ENCODE results near the gene ZFYVE19.

The ZFYVE19 gene

GRCh38 chr15:40852529-40852928 is 45.6 kb downstream of the ZFYVE19 start:
- Histone ChIP-seq H3K4me1 (ENCODE audit: control extremely low read depth in 1 of 4, control insufficient read depth in 4 of 4, insufficient read depth in 4 of 4, low read length in 3 of 4) (peaks cover 0 to 8% (median 7%) of the 10 kb centered on the region in 4 experiments), H3K36me3 (ENCODE audit: control insufficient read depth in 4 of 4, insufficient read depth in 4 of 4, low read length in 3 of 4) (peaks cover 6 to 48% (median 19%) of the 10 kb centered on the region in 4 experiments), H3K27me3 (replicated peaks in 2 of 5; ENCODE audit: control insufficient read depth in 4 of 5, insufficient read depth in 5 of 5, low read length in 4 of 5) (no peaks in the 10 kb centered on the region), H3K9me3 (ENCODE audit: control extremely low read depth in 1 of 5, control insufficient read depth in 4 of 5, insufficient read depth in 2 of 5, low read depth in 1 of 5, low read length in 4 of 5) (no peaks in the 10 kb centered on the region), H3K4me3 (ENCODE audit: control insufficient read depth in 1 of 7, extremely low read depth in 1 of 7, insufficient read depth in 4 of 7, low read depth in 2 of 7, low read length in 6 of 7) (no peak overlapping the region), H3K27ac (ENCODE audit: insufficient read depth in 1 of 2, low read depth in 1 of 2, low read length in 2 of 2, poor library complexity in 1 of 2, severe bottlenecking in 2 of 2) (no peak overlapping the region)
- CTCF ChIA-PET: interaction anchor here (1.2 kb wide), 3 partner anchors 8 to 41 kb away, joined by 3 to 4 read pairs (median 3); partner anchors contain the start of genes SPINT1 and VPS18
- POLR2A ChIA-PET: no interaction called here
- no peak for DNase-seq
- WGBS (ENCODE audit: insufficient coverage): 90% methylated on average over 3 of the region's 5 CpGs

- Histone ChIP-seq H3K27me3 (replicated peaks in 2 of 5; ENCODE audit: control insufficient read depth in 4 of 5, insufficient read depth in 5 of 5, low read length in 4 of 5) (no peaks in the 10 kb centered on the region), H3K27ac (ENCODE audit: insufficient read depth in 1 of 2, low read depth in 1 of 2, low read length in 2 of 2, poor library complexity in 1 of 2, severe bottlenecking in 2 of 2) (no peak overlapping the region), H3K4me1 (ENCODE audit: control extremely low read depth in 1 of 4, control insufficient read depth in 4 of 4, insufficient read depth in 4 of 4, low read length in 3 of 4) (peaks cover 0 to 3% (median 0%) of the 10 kb centered on the region in 4 experiments), H3K4me3 (ENCODE audit: control insufficient read depth in 1 of 7, extremely low read depth in 1 of 7, insufficient read depth in 4 of 7, low read depth in 2 of 7, low read length in 6 of 7) (no peak overlapping the region), H3K9me3 (ENCODE audit: control extremely low read depth in 1 of 5, control insufficient read depth in 4 of 5, insufficient read depth in 2 of 5, low read depth in 1 of 5, low read length in 4 of 5) (no peaks in the 10 kb centered on the region), H3K36me3 (ENCODE audit: control insufficient read depth in 4 of 4, insufficient read depth in 4 of 4, low read length in 3 of 4) (peaks cover 6 to 48% (median 19%) of the 10 kb centered on the region in 4 experiments)
- DNase-seq: no peak
- WGBS (ENCODE audit: insufficient coverage): 92% methylated on average over 12 of the region's 16 CpGs
- CTCF ChIA-PET: interaction anchor here (12.1 kb wide), 1 partner anchor 47 kb away, joined by 231 read pairs; the partner anchor contains the start of gene VPS18
- POLR2A ChIA-PET: no interaction called here
These were observed 46.5 kb downstream of the ZFYVE19 start for GRCh38 chr15:40853241-40853890.

GRCh38 chr15:40854161-40854560 is 47.3 kb downstream of the ZFYVE19 start:
- Histone ChIP-seq H3K4me3 (ENCODE audit: control insufficient read depth in 1 of 7, extremely low read depth in 1 of 7, insufficient read depth in 4 of 7, low read depth in 2 of 7, low read length in 6 of 7) (no peak overlapping the region), H3K36me3 (ENCODE audit: control insufficient read depth in 4 of 4, insufficient read depth in 4 of 4, low read length in 3 of 4) (peaks cover 6 to 48% (median 18%) of the 10 kb centered on the region in 4 experiments), H3K27me3 (replicated peaks in 2 of 5; ENCODE audit: control insufficient read depth in 4 of 5, insufficient read depth in 5 of 5, low read length in 4 of 5) (no peaks in the 10 kb centered on the region), H3K9me3 (ENCODE audit: control extremely low read depth in 1 of 5, control insufficient read depth in 4 of 5, insufficient read depth in 2 of 5, low read depth in 1 of 5, low read length in 4 of 5) (no peaks in the 10 kb centered on the region), H3K4me1 (ENCODE audit: control extremely low read depth in 1 of 4, control insufficient read depth in 4 of 4, insufficient read depth in 4 of 4, low read length in 3 of 4) (peaks cover 0 to 3% (median under 1%) of the 10 kb centered on the region in 4 experiments), H3K27ac (ENCODE audit: insufficient read depth in 1 of 2, low read depth in 1 of 2, low read length in 2 of 2, poor library complexity in 1 of 2, severe bottlenecking in 2 of 2) (no peak overlapping the region)
- ChIA-PET POLR2A (no interaction called here), CTCF (interaction anchor here (0.6 to 12.1 kb wide), 3 partner anchors 9 to 703 kb away, joined by 3 to 231 read pairs (median 78); partner anchors contain the start of genes SPINT1 and VPS18)
- DNase-seq: no peak
- 95% methylated on average over 7 of the region's 10 CpGs for whole genome bisulfite sequencing (ENCODE audit: insufficient coverage)

DNA sequence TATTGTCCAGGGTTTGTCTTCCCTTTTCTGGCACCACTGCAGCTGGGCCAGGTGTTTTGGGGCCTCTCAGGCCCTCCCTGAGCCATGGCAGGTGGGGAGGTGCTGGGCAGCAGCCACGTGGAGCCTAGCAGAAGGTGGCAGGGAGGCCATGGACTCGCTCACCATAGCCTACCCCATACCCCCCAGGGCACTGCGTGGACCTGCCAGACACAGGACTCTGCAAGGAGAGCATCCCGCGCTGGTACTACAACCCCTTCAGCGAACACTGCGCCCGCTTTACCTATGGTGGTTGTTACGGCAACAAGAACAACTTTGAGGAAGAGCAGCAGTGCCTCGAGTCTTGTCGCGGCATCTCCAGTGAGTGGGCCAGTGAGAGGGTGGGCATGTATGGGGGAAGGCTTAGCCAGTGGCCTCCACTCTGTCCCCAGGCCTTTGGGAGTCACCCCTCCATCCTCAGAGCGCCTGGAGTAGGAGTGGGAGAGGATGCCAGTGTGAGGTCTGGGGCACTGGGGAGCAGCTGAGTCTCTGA is 48.9 kb downstream of the ZFYVE19 start:
- ChIA-PET POLR2A (no interaction called here), CTCF (interaction anchor here (1.0 to 12.1 kb wide), 4 partner anchors 9 to 45 kb away, joined by 4 to 231 read pairs (median 42); partner anchors contain the start of genes SPINT1 and VPS18)
- Histone ChIP-seq H3K36me3 (ENCODE audit: control insufficient read depth in 4 of 4, insufficient read depth in 4 of 4, low read length in 3 of 4) (peaks cover 6 to 43% (median 16%) of the 10 kb centered on the region in 4 experiments), H3K27me3 (replicated peaks in 2 of 5; ENCODE audit: control insufficient read depth in 4 of 5, insufficient read depth in 5 of 5, low read length in 4 of 5) (no peaks in the 10 kb centered on the region), H3K9me3 (ENCODE audit: control extremely low read depth in 1 of 5, control insufficient read depth in 4 of 5, insufficient read depth in 2 of 5, low read depth in 1 of 5, low read length in 4 of 5) (no peaks in the 10 kb centered on the region), H3K4me3 (ENCODE audit: control insufficient read depth in 1 of 7, extremely low read depth in 1 of 7, insufficient read depth in 4 of 7, low read depth in 2 of 7, low read length in 6 of 7) (no peak overlapping the region), H3K4me1 (ENCODE audit: control extremely low read depth in 1 of 4, control insufficient read depth in 4 of 4, insufficient read depth in 4 of 4, low read length in 3 of 4) (peaks cover 0 to 4% (median 3%) of the 10 kb centered on the region in 4 experiments), H3K27ac (ENCODE audit: insufficient read depth in 1 of 2, low read depth in 1 of 2, low read length in 2 of 2, poor library complexity in 1 of 2, severe bottlenecking in 2 of 2) (no peak overlapping the region)
- WGBS (ENCODE audit: insufficient coverage): 69% methylated on average over 4 of the region's 13 CpGs
- no peak for DNase-seq

GRCh38 chr15:40856746-40857145 is 49.9 kb downstream of the ZFYVE19 start:
- POLR2A ChIA-PET: interaction anchor here (2.7 kb wide), 1 partner anchor 37 kb away, joined by 9 read pairs; the partner anchor contains the start of gene VPS18
- no peak for DNase-seq
- CTCF ChIA-PET: interaction anchor here (1.0 to 12.1 kb wide), 19 partner anchors 7 to 329 kb away, joined by 3 to 231 read pairs (median 6); partner anchors contain the start of genes PPP1R14D, SPINT1 and VPS18
- Histone ChIP-seq H3K9me3 (ENCODE audit: control extremely low read depth in 1 of 5, control insufficient read depth in 4 of 5, insufficient read depth in 2 of 5, low read depth in 1 of 5, low read length in 4 of 5) (no peaks in the 10 kb centered on the region), H3K27ac (ENCODE audit: insufficient read depth in 1 of 2, low read depth in 1 of 2, low read length in 2 of 2, poor library complexity in 1 of 2, severe bottlenecking in 2 of 2) (no peak overlapping the region), H3K27me3 (replicated peaks in 2 of 5; ENCODE audit: control insufficient read depth in 4 of 5, insufficient read depth in 5 of 5, low read length in 4 of 5) (no peaks in the 10 kb centered on the region), H3K4me3 (ENCODE audit: control insufficient read depth in 1 of 7, extremely low read depth in 1 of 7, insufficient read depth in 4 of 7, low read depth in 2 of 7, low read length in 6 of 7) (no peak overlapping the region), H3K4me1 (ENCODE audit: control extremely low read depth in 1 of 4, control insufficient read depth in 4 of 4, insufficient read depth in 4 of 4, low read length in 3 of 4) (peaks cover 0 to 6% (median 4%) of the 10 kb centered on the region in 4 experiments), H3K36me3 (ENCODE audit: control insufficient read depth in 4 of 4, insufficient read depth in 4 of 4, low read length in 3 of 4) (peaks cover 6 to 40% (median 16%) of the 10 kb centered on the region in 4 experiments)
- 87% methylated on average over 3 of the region's 8 CpGs for WGBS (ENCODE audit: insufficient coverage)

GRCh38 chr15:40857601-40858341 is 50.9 kb downstream of the ZFYVE19 start:
- Histone ChIP-seq H3K9me3 (ENCODE audit: control extremely low read depth in 1 of 5, control insufficient read depth in 4 of 5, insufficient read depth in 2 of 5, low read depth in 1 of 5, low read length in 4 of 5) (no peaks in the 10 kb centered on the region), H3K36me3 (ENCODE audit: control insufficient read depth in 4 of 4, insufficient read depth in 4 of 4, low read length in 3 of 4) (peaks cover 6 to 40% (median 16%) of the 10 kb centered on the region in 4 experiments), H3K4me3 (ENCODE audit: control insufficient read depth in 1 of 7, extremely low read depth in 1 of 7, insufficient read depth in 4 of 7, low read depth in 2 of 7, low read length in 6 of 7) (no peak overlapping the region), H3K4me1 (ENCODE audit: control extremely low read depth in 1 of 4, control insufficient read depth in 4 of 4, insufficient read depth in 4 of 4, low read length in 3 of 4) (peaks cover 0 to 10% (median 4%) of the 10 kb centered on the region in 4 experiments), H3K27me3 (replicated peaks in 2 of 5; ENCODE audit: control insufficient read depth in 4 of 5, insufficient read depth in 5 of 5, low read length in 4 of 5) (no peaks in the 10 kb centered on the region), H3K27ac (ENCODE audit: insufficient read depth in 1 of 2, low read depth in 1 of 2, low read length in 2 of 2, poor library complexity in 1 of 2, severe bottlenecking in 2 of 2) (no peak overlapping the region)
- DNase-seq: peak; percentile 59 to 80 (median 73)
- ChIA-PET POLR2A (interaction anchor here (0.6 to 2.7 kb wide), 3 partner anchors 21 to 196 kb away, joined by 3 to 9 read pairs (median 4); partner anchors contain the start of gene VPS18), CTCF (interaction anchor here (0.6 to 12.1 kb wide), 23 partner anchors 8 to 328 kb away, joined by 3 to 231 read pairs (median 6); partner anchors contain the start of genes PPP1R14D, RAD51, SPINT1 and VPS18)
- WGBS (ENCODE audit: insufficient coverage): 43% methylated on average over 11 of the region's 15 CpGs

All from common myeloid progenitor, CD34-positive (primary cell).